Measurements from ENCODE around the gene MROH8.

DNA sequence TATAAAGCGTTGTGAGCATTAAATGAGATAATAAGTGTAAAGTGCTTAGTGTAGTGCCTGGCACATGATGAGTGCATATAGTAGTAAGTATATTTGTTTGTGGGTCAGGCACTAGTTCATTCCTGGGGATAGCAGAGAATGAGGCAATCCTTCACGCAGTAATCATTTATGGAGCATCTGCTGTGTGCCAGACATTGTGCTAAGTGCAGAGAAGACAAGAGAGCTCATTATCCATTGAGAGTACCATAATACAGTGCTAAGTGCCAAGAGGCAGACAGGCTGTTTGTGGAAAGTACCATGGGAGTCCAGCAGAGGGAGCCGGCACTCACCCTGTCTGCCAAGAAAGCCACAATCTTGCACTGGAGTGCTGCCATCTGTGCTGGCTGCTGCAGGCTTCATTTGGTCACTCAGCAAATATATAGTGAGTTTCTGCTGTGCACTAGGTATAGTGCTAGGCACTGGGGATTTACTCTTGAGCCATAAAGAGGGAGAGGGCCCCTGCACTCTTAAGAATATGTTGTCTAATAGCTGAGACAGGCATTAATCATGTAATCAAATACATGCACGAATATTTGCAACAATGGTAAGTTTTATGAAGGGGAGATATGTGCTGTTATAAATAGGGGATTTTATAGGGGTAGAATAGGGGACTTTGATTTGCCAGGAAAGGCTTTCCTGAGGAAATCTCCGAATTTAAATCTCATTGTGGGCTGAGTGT is 12.9 kb upstream of the MROH8 start:
- TF ChIP-seq POLR2A (IDR thresholded peaks at IDR 0.05; ENCODE audit: low read depth, low read length) (no peak), POLR2AphosphoS5 (IDR thresholded peaks at IDR 0.05; ENCODE audit: low read depth, low read length) (no peak)

Measured in GM12891 (cell line).